DND-41 (cell line): Measurements from ENCODE around the gene CFAP43.
"Not testable (repeated sequence)": the region's sequence is repeated elsewhere in the genome, so short reads cannot be mapped to it uniquely, and the experiment has no call there.

Experiments used
- ATAC-seq: fragments of 200-7000 bp; cut with Tn5 transposase; 3 replicates; pipeline ENCODE4 v1.9.1; 2021; ENCODE audit warnings: low read depth; ENCODE audit not compliant: insufficient read depth
- DNase-seq: peaks from one replicate; pipeline ENCODE4 v3.0.0-alpha.2; 2020
- H2AFZ ChIP-seq: 2 replicates; pipeline ENCODE4 v1.6.0; 2012; ENCODE audit warnings: low read depth, low read length
- H3K27ac ChIP-seq: 2 replicates; pipeline ENCODE4 v1.5.1; 2012; ENCODE audit warnings: low read length, inconsistent platforms
- H3K27me3 ChIP-seq: fragments of 200-600 bp; sonication (generic); 2 replicates; pipeline ENCODE4 v1.6.0; 2012; ENCODE audit warnings: low read length, mild to moderate bottlenecking, inconsistent platforms; ENCODE audit not compliant: insufficient read depth, poor library complexity
- H3K36me3 ChIP-seq: 2 replicates; pipeline ENCODE4 v1.5.1; 2012; ENCODE audit warnings: low read length, inconsistent platforms; ENCODE audit not compliant: insufficient read depth
- H3K4me1 ChIP-seq: 2 replicates; pipeline ENCODE4 v1.5.1; 2012; ENCODE audit warnings: mild to moderate bottlenecking, low read length; ENCODE audit not compliant: insufficient read depth
- H3K4me2 ChIP-seq: 2 replicates; pipeline ENCODE4 v1.6.0; 2012; ENCODE audit warnings: mild to moderate bottlenecking, moderate library complexity, low read length, inconsistent platforms; ENCODE audit not compliant: insufficient read depth
- H3K4me3 ChIP-seq, 2 experiments: fragments of 200-600 bp in 1 of 2; shearing (Covaris generic) in 1 of 2; 2 replicates each; pipeline ENCODE4 v1.5.1; 2012 to 2016; ENCODE audit warnings: inconsistent platforms in 2 of 2, low read length in 2 of 2, mild to moderate bottlenecking in 2 of 2, low read depth in 1 of 2, moderate library complexity in 1 of 2
- H3K79me2 ChIP-seq: 2 replicates; pipeline ENCODE4 v1.6.0; 2012; ENCODE audit warnings: low read length, inconsistent platforms; ENCODE audit not compliant: insufficient read depth
- H3K9ac ChIP-seq: 2 replicates; pipeline ENCODE4 v1.6.0; 2012; ENCODE audit warnings: low read depth, mild to moderate bottlenecking, inconsistent platforms, low read length, moderate library complexity
- H3K9me3 ChIP-seq: 2 replicates; pipeline ENCODE4 v1.5.1; 2012; ENCODE audit warnings: low read length, moderate library complexity, mild to moderate bottlenecking, inconsistent platforms; ENCODE audit not compliant: insufficient read depth, severe bottlenecking
- H4K20me1 ChIP-seq: 2 replicates; pipeline ENCODE4 v1.6.0; 2012; ENCODE audit warnings: low read length; ENCODE audit not compliant: insufficient read depth
- EZH2 ChIP-seq: IDR thresholded peaks from 3 replicates; pipeline ENCODE4 v1.6.1; 2012; ENCODE audit warnings: borderline replicate concordance, low read depth, mild to moderate bottlenecking, moderate library complexity, low read length, inconsistent platforms; ENCODE audit not compliant: severe bottlenecking
- TF ChIP-seq, protein P1 (sequence below): IDR thresholded peaks from 2 replicates; pipeline ENCODE4 v1.5.1; 2012; ENCODE audit warnings: borderline replicate concordance, low read length, moderate library complexity, mild to moderate bottlenecking; ENCODE audit not compliant: poor library complexity, severe bottlenecking; ENCODE audit errors: extremely low read depth

CFAP43 gene

DNA sequence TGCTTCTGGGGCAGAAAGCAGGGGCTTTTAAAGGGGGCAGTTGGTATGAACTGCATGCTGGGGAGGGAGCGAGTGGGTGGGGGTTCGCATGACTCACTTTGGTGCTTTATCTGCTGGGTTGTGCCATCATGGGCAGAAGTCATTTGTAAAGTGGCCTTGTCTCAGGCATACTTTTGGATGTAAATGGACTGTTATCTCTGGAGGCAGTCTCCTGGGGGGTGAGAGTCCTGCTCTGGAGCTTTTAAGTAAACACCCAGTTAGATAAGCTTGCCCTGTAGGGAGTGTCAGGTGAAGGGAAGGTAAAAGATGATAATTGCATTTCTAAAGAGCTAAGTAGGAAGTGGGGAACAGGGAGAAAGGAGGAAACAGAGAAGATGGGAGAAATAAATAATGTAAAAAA lies 20.9 kb upstream of the CFAP43 start:
- Histone ChIP-seq H3K9me3 (no peaks in the 10 kb centered on the region), H3K36me3 (peaks cover 13% of the 10 kb centered on the region), H2AFZ (0 out of 2 replicates have a peak overlapping the region, but pooled peaks have one; percentile 97), H3K9ac (no peak overlapping the region), H3K27me3 (no peaks in the 10 kb centered on the region), H3K4me2 (no peak overlapping the region), H3K4me3 (no peak overlapping the region), H3K4me1 (peaks cover 37% of the 10 kb centered on the region), H3K79me2 (peaks cover 40% of the 10 kb centered on the region), H4K20me1 (peaks cover 7% of the 10 kb centered on the region; the same call in 1 of the 2 replicates), H3K27ac (no peak overlapping the region)
- ATAC-seq (no peak), DNase-seq (no peak)
- TF ChIP-seq, protein P1, sequence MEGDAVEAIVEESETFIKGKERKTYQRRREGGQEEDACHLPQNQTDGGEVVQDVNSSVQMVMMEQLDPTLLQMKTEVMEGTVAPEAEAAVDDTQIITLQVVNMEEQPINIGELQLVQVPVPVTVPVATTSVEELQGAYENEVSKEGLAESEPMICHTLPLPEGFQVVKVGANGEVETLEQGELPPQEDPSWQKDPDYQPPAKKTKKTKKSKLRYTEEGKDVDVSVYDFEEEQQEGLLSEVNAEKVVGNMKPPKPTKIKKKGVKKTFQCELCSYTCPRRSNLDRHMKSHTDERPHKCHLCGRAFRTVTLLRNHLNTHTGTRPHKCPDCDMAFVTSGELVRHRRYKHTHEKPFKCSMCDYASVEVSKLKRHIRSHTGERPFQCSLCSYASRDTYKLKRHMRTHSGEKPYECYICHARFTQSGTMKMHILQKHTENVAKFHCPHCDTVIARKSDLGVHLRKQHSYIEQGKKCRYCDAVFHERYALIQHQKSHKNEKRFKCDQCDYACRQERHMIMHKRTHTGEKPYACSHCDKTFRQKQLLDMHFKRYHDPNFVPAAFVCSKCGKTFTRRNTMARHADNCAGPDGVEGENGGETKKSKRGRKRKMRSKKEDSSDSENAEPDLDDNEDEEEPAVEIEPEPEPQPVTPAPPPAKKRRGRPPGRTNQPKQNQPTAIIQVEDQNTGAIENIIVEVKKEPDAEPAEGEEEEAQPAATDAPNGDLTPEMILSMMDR: no peak
- TF ChIP-seq EZH2: no peak

DNA sequence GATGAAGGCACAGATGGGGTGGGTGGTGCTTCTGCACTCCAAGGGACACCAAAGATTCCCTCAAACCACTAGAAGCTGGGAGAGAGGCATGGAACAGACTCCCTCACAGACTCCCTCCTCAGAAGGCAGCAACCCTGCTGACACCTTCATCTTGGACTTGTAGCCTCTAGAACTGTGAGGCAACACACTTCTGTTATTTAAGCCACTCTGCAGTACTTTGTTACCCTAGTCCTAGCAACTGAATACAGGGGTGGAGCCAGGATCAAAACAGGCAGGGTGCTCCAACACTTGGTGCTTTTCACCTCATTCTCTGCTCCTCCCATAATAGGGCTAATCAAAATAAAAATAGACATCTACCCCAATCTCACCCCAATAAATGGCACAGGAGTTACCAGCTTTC lies 20.2 kb upstream of the CFAP43 start:
- H3K79me2 ChIP-seq: peaks cover 33% of the 10 kb centered on the region
- TF ChIP-seq EZH2: no peak
- TF ChIP-seq, protein P1: no peak
- DNase-seq (no peak), ATAC-seq (no peak)
- H3K9ac ChIP-seq: no peak overlapping the region
- H3K27me3 ChIP-seq: no peaks in the 10 kb centered on the region
- no peak overlapping the region for H2AFZ ChIP-seq
- H4K20me1 ChIP-seq: peaks cover 4% of the 10 kb centered on the region; the same call in 1 of the 2 replicates
- H3K27ac ChIP-seq: no peak overlapping the region
- H3K4me2 ChIP-seq: no peak overlapping the region
- H3K4me3 ChIP-seq: no peak overlapping the region
- peaks cover 29% of the 10 kb centered on the region for H3K4me1 ChIP-seq
- H3K9me3 ChIP-seq: no peaks in the 10 kb centered on the region
- peaks cover 6% of the 10 kb centered on the region for H3K36me3 ChIP-seq

DNA sequence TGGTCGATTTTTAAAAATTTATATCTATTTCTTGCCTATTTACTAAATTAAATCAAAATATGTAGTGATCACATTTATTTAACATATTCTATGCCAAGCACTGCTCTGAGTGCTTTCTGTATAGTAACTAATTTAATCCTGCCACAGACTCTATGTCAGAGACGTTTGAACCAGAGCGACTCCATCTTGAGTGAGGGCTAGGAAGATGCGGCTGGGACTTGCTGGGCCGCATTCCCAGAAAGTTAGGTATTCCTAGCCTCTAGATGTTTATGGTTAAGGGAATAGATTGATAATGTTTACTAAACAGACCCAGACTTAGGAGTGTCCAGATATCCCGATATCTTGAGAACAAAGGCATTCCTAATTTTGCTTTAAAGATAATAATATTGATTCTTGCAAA lies 19.3 kb upstream of the CFAP43 start:
- no peak overlapping the region for H2AFZ ChIP-seq
- H3K9me3 ChIP-seq: peaks cover 4% of the 10 kb centered on the region
- no peaks in the 10 kb centered on the region for H3K36me3 ChIP-seq
- no peak for TF ChIP-seq EZH2
- TF ChIP-seq, protein P1: no peak
- peaks cover 4% of the 10 kb centered on the region; the same call in 1 of the 2 replicates for H4K20me1 ChIP-seq
- ATAC-seq: no peak
- H3K79me2 ChIP-seq: peaks cover 24% of the 10 kb centered on the region
- no peak for DNase-seq
- H3K4me3 ChIP-seq: no peak overlapping the region
- H3K27ac ChIP-seq: no peak overlapping the region
- peaks cover 20% of the 10 kb centered on the region for H3K4me1 ChIP-seq
- no peak overlapping the region for H3K9ac ChIP-seq
- H3K4me2 ChIP-seq: no peak overlapping the region
- H3K27me3 ChIP-seq: no peaks in the 10 kb centered on the region

DNA sequence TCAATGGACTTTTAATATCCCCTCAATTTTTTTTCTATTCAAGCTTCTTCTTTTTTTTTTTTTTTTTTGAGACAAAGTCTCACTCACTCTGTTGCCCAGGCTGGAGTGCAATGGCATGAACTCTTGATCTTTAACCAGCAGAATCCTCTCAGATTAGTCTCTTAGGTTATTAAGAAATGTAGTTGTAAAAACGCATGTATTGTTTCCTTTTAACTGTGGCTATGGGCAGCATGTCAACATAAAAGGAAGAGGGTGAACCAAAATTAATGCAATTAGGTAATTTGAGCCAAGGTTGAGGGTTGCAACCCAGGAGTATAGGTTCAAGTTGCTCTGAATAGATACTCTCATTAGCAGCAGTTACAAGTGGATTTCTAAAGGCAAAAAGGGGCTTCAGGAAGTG lies 18.2 kb upstream of the CFAP43 start:
- Histone ChIP-seq H3K79me2 (peaks cover 13% of the 10 kb centered on the region), H3K27me3 (no peaks in the 10 kb centered on the region)
- DNase-seq: no peak

DNA sequence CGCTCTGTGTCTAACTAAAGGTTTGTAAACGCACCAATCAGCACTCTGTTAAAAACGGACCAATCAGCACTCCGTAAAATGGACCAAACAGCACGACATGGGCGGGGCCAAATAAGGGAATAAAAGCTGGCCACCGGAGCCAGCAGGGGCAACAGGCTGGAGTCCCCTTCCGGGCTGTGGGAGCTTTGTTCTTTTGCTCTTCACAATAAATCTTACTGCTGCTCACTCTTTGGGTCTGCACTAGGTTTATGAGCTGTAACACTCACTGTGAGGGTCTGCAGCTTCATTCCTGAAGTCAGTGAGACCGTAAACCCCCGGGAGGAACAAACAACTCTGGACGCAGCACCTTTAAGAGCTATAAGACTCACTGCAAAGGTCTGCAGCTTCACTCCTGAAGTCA lies 16.8 kb upstream of the CFAP43 start:
- not testable (repeated sequence) for H3K4me3 ChIP-seq, H3K36me3 ChIP-seq, H3K4me2 ChIP-seq, H3K79me2 ChIP-seq, H3K4me1 ChIP-seq, ATAC-seq, H4K20me1 ChIP-seq, DNase-seq, H3K27ac ChIP-seq, H3K9ac ChIP-seq, H3K9me3 ChIP-seq, H2AFZ ChIP-seq, H3K27me3 ChIP-seq

More for the DNA sequence above, 18.2 kb upstream of the CFAP43 start:
- Histone ChIP-seq H3K9ac (no peak overlapping the region), H3K36me3 (no peaks in the 10 kb centered on the region), H3K9me3 (peaks cover 7% of the 10 kb centered on the region), H2AFZ (no peak overlapping the region), H3K4me1 (peaks cover 11% of the 10 kb centered on the region), H4K20me1 (no peaks in the 10 kb centered on the region), H3K4me2 (no peak overlapping the region), H3K27ac (no peak overlapping the region), H3K4me3 (no peak overlapping the region)
- no peak for TF ChIP-seq EZH2
- TF ChIP-seq, protein P1: no peak
- ATAC-seq: no peak
